SW 1271 (cell line): ENCODE data around the gene ME1.
"Not testable (repeated sequence)": the region's sequence is repeated elsewhere in the genome, so short reads cannot be mapped to it uniquely, and the experiment has no call there.

Experiments
- DNase-seq, 2 experiments: peaks; one replicate each; lab custom pipeline; 2025; lab: John Stamatoyannopoulos, UW

Gene ME1

DNA sequence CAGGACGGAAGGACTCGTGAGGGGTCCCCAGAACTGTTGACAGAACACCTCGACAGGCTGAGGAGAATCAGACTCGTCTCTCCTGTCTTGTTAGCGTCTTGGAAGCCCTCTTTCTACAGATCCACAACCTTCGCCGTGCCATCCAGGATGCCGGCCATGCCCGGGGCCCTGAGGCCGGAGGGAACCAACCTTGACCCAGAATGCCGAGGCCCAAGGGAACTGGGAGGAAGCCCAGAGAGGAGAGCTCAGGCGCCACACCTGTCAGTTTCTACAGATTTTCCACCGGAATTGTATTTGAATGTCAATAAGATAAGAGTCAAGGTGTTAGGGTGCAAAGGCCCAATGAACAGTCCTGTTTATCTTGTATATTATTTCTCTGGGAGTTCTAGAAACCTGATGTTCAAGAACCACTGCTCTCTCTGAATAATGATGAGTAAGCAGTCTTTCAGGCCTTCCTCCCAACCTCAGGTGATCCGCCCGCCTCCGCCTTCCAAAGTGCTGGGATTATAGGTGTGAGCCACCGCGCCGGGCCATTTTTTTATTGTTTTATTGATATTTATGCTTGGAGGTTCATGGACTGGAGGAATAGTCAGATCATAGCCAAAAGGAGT, 799 bp upstream of the ME1 start:
- DNase-seq: no peak

DNA sequence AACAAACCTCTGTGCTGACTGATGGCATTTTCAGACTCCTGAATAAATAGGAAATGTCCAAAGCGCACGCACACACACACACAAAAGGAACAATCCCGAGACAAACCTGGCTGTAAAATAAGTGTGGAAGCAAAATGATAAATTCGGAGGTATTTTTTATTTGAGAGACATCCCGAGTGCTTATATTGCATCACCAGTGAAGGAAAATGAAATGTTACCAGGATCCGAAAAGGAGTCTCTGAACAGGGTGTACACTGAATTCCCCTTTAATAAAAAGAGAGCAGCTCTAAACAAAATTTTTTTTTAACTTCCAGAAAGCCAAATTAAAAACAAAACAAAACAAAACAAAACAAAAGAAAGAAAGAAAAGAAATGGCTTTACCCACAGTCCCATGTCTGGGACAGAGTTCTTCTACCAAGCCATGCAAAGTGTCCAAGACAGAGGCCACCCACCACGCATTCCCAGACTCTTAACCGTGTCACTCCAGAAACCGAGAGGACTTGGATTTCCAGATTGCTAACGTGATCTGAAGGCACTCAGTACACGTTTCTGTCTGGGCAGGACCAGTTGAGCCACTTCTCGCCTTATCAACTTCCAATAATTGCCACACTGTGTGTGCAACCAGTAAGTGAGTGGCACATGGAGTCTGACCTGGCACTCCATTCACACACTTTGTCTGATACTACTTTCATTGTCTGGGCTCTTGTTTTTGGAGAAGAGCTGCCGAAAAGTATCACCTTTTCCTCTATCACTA, 817 bp downstream of the ME1 start:
- DNase-seq: no peak

DNA sequence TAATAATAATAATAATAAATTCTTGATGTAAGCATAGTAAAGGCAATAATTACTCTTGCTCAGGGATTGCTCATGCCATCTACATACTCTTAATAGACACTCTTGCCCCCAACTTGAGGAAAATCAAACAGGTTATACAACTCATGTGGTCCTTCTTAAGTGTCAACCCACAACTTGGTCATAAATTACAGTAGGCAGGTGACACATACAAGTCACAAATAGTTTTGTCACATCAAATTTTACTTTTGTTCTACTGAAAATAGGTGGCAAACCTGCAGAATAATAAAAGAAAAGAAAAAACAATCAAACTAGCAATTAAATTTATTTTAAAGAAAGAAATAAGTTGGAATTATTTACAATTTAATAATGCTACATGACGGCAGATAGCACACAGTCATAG, 1.6 kb downstream of the ME1 start:
- no peak for DNase-seq

DNA sequence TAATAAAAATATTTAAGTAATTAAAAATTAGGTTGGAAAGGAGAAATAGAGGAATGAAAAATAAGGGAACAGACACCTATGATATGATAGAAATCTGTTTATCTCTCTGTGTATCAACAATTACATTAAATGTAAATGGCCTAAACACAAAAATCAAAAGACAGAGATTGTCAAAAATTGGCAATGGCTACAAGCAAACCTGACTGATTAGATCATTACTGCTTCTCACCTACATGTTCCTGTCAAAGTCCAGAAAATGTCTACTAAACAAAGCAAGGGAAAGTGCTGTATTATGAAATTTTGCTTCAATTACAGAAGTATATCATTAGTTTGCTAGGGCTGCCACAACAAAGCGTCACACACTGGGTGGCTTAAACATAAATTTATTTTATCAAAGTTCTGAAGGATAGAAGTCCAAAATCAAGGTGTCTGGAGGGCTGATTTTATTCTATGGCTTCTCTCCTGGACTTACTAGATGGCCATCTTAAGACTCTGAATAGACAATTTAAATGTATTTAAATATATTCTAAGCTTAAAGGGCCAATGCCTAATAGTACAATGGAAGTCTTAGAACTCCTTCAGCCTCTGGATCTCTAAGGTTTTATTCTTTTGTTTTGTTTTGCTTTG, 6.3 kb downstream of the ME1 start:
- DNase-seq: no peak

DNA sequence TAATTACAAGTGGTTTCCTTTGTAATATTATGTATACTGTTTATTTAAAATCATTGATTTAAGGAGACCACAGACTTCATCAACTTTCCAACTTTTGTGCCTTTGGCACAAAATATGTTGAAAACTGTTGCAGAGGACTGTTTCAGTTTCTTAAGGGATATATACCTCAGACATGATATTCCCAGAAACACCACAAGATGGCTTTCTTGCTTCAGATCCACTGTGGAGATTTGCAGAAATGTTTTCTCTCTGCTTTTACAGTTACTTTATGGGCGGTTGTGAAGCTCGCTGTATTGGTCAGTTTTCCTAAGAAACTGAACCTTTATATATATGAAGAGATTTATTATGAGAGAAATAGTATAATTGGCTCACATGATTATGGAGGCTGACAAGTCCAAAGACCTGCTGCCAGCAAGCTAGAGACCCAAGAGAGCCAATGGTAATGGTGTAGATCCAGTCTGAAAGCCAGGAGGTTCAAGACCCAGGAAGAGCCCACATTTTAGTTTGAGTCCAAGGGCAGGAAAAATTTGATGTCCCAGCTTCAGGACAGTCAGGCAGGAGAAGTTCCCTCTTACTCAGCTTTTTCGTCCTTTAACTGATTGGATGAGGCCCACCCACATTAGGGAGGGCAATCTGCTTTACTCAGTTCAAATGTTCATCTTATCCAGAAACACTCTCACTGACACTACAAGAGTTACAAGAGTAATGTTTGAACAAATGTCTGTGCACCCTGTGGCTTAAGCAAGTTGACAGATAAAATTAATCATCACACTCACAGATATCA, 12.8 kb downstream of the ME1 start:
- DNase-seq: peak in 1 of 2 experiments; percentile 12

DNA sequence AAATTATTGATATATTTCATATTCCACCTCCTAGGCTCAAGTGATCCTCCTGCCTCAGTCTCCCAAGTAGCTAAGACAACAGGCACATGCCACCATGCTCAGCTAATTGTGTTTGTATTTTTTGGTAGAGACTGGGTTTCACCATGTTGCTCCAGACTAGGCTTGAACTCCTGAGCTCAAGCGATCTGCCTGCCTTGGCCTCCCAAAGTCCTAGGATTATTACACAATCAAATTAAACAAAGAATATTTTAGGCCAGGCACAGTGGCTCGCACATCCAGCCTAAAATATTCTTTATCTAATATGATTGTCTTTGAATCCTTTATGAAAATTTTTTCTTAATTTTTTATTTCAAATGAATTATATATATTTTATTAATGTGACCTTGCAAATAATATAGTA, 17.8 kb downstream of the ME1 start:
- no peak for DNase-seq

DNA sequence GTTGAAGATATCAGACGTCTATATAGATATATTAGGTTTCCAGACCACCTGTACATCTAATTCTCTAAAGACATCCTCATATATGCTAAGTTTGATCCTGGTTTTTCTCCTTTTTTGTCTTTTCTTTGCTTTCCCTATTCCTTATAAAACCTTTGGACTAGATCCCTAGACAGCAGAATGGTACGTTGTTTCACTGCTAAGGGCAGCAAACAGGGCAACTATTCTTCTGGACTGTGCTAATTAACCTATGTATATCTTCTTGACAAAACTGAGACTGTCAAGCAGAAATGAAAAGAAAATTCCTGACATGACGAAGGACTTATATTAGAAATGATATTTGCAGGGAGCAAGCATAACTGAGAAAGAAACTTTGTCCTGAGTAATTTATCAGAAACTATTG, 19.1 kb downstream of the ME1 start:
- DNase-seq: no peak

DNA sequence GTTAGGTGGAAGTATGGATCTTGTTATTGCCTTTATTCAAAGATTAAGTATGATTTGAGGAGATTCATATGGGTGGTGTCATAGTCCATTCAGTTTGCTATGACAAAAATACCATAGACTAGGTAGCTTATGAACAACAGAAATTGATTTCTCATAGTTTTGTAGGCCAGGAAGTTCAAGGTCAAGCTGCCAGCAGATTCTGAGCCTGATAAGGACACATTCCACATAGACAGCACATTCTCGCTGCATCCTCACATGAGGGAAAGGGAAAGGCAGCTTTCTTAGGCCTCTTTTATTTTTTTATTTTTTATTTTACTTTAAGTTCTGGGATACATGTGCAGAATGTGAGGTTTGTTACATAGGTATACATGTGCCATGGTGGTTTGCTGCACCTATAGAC, 27.7 kb downstream of the ME1 start:
- no peak for DNase-seq

DNA sequence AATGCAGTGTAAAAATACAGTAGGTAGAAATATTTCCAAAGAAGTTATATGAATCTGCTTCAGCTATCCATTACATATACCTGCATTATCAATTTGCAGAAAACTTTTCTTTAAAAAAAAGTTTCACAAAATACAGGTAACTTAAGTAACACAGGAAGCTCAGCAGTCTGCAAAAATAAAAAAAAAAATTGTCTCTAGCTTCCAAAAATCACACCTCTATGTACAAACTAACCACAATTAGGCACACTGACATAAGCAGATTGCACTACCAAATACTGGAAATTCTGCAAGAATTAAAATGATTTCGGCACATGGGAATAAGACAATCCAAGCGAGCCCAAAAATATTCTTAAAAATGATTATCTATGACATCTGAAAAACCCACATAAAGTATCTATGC, 41.2 kb downstream of the ME1 start:
- DNase-seq: no peak

DNA sequence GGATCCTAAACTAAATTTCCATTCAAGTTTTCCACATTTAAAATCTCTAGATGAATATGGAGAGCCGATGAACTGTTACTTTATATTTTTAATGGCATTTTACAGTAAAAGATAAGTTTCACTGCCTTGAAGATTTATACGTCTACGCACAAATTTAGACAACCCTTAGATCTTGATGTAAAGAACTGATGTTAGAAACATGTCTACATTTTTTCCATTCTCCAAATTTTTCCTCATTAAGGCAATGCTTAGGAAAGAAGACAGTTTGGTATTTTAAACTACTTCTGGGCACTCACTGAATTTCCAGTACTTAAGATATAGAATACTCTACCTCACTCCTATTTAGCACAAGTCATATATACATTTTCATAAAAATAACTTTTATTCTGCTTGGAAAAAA, 45.4 kb downstream of the ME1 start:
- DNase-seq: no peak

DNA sequence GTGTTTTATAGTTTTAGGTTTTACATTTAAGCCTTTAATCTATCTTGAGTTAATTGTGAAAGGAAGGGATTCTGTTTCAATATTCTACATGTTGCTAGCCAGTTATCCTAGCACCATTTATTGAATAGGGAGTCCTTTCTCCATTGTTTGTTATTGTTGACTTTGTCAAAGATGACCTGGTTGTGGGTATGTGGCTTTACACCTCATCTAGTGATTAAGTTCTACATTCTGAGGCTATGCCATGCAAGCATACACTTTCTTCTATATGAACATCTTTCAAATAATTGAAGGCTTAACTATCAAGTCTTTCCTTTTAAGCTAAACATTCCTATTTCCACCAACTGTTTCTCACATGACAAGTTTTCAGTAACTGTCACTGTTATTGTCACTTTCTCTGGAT, 46.1 kb downstream of the ME1 start:
- DNase-seq: no peak

DNA sequence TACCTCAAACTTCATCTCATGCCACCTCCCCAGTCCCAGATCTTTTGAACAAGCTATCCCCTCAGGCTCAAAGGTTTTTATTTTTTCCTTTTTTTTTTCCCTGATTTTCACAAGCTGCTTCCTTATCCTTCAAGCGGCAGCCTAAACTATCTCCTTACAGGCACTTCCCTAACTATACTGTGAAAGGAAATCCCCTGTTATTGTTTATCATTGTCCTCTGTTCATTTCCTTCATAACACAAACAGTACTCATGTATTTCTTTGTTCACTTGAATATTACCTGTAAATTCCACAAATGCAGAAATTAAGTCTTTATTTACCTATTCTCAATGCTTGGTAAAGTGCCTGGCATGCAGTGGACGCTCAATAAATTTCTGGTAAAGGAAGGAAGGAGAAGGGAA, 48.9 kb downstream of the ME1 start:
- DNase-seq: no peak

DNA sequence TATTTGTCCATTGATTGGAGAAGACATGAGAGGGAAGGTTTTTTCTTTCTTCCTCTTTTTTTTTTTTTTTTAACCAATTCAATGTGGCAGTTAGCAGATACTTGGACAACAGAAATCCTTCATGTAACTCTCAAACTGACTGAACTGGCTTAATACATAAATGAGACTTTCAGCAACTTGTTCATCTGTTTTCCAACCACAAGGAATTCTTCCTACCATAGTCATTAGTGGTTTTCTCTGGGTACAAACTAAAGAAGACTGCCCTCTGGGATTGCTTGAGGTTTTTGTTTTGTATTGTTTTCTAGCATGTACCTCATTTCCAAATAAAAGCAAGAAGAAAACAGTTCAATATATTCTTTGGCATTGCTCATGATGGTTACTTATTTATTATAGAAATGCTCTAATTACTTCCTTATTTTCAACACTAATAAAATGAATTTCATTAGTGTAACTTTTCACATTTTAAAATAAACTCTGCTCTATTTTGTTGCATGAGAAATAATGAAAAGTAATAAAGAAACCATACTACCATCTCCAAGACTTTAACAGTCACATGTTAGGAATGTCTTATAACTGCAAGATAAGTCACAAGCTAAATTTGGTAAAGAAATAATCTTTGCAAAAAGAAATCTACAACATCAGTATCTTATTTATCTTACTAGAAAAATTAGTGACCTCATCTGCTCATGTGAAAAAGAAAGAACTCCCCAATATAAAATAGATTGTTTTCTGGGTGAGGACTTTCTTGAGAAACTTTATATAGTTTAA, 52.0 kb downstream of the ME1 start:
- DNase-seq: no peak

DNA sequence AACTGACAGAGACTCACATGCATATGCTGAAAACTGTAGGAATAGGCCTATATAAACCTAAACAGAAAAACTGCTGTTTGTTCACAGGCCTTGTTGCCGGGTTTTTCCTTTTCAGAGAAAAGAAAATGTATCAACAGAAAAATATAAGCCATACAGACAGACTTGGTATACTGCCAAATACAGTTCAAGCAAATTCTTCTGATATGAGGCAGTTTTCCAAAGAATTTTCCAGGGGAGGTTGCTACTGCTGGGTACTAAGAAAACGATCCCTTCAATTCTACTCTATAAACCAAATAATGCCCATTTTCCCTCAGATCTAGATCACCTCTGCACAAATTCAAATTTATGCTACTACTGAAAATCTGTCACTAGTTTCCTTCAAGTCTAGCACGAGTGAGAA, 59.4 kb downstream of the ME1 start:
- no peak for DNase-seq

DNA sequence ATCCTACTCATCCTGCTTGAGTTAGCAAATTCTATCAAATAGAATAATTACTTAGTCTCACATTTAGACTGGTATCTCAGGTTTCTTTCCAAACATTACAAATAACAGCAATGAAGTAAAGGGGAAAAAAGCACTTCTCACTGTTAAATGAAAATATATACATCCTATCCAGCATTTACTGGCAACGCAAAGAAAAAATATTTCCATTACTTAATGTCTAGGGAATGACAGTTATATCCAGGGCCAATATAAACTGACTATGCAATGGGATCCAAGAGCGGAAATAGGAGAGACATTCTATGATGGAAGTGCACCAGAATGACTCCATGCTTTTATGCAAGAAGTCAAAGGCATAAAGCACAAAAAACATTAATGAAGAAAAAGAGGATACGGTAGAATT, 60.3 kb downstream of the ME1 start:
- DNase-seq: no peak

DNA sequence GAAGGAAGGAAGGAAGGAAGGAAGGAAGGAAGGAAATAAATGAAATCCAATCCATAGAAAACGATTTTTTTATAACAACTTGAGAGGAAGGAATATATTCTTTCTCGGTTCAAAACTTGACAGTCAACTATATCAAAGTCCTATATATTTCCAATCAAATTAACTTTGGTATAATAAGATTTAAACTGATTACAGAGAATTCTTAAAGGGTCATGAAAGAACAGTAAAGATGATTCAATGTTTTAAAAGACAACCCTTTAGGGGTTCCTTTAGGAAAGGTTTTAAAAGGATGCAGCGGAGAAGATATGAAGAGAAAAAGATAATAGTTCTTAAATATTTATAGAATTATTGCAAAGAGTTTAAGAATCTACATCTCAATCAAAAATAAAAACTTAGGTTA, 61.2 kb downstream of the ME1 start:
- no peak for DNase-seq

DNA sequence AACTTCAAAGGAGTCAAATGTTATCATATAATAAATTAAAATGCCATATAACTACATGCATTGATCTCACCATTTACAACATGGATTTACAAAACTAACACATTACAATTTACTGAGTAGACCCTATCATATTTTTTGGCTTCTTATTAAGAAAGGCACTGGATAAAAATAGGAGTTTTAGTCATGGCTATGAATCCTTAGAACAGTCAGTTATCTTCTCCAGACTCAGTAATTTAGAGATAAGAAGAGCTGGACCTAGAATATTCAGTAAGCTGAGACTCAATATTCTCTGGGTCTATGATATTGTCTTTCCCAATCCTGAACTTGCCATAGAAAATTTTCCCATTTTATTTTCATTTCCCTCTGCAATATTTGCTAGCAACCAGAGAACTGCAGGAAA, 62.3 kb downstream of the ME1 start:
- DNase-seq: no peak

DNA sequence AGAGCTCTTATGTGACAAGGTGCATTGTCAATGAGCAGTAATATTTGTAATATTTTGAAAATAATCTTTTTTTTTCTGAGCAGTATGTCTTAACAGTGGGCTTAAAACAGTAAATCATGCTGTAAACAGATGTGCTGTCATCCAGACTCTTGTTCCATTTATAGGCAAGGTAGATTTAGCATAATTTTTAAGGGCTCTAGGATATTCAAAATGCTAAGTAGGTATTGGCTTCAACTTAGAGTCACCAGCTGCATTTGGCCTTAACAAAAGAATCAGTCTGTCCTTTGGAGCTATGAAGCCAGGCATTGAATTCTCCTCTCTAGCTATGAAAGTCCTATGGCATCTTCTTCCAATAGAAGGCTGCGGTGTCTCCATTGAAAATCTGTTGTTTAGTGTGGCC, 63.7 kb downstream of the ME1 start:
- no peak for DNase-seq

DNA sequence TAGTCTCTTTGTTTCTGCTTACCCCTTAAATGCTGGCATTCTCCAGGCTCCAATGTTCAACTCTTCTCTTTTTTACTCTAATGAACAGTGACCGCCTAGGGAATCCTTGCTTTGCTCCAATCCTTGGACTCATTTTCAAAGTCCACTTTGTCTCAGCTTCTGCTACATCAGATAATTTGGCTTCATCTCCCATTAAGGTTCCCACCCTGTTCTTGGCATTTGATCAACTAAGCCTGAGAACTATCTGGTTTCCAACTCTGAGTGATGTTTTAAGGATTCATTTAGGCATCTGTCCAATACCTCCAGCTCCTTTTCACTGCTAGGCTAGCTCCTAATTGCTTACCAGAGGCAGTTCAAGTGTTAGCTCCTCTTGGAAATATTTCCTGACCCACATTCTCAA, 64.9 kb downstream of the ME1 start:
- no peak for DNase-seq

DNA sequence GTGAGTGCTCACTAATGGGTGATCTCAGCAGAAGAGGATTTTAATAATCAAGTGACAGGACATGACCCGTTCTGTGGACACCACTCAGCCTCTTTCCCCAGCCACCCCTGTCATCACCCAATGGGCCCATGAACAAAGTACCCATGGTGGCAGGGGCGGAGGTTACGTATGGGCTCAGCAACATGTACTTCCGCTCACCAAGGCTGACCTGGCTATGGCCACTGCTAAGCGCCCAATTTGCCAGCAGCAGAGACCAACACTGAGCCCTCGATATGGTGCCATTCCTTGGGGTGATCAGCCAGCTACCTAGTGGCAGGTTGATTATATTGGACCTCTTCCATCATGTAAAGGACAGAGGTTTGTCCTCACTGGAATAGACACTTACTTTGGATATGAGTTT, 68.5 kb downstream of the ME1 start:
- not testable (repeated sequence) for DNase-seq

DNA sequence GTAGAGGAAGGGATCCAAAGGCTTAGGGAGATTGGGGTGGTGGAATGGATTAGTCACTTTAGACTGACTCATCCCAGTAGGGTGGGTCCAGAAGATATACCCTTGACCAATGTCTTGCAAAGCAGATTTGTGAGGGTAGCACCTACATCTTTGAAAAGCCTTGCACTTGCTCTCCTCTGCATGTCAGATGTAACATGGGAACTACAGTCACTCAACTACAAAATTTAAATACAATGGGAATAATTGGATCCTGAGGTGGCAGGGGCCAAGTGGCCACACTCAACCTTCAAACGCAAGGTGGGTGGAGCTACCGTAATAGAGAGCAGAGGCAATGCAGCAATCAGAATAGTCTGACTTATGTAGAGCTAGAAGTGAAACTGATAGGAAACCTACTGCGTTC, 71.2 kb downstream of the ME1 start:
- DNase-seq: no peak

DNA sequence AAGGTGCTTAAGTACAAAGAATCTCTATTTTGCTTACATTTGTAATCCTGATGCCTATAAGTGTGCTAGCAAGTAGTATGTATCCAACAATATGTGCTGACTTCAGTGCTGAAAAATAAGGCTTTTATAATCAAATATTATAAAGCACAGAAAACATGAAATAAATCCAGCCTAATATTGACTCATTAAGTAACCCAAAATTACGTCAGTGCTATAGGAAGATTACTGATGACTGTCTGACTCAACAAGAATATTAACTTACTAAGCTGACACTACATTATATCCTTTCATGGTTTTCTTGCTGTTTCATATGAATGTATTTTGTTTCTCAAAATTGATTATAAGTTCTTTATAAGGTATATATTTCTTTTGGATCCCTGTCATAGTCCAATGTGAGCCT, 76.1 kb downstream of the ME1 start:
- DNase-seq: no peak
